GM18519 (cell line): ENCODE results near the gene SLC17A9.
A peak's percentile ranks its signal among the peaks of the same experiment; 100 is the strongest.

Source experiments
- ATAC-seq: cut with Tn5 transposase; IDR thresholded peaks from one replicate; pipeline ENCODE4 v1.9.1; 2021; ENCODE audit warnings: mild to moderate bottlenecking, moderate library complexity; ENCODE audit not compliant: unreplicated experiment, low FRiP score

The SLC17A9 gene

DNA sequence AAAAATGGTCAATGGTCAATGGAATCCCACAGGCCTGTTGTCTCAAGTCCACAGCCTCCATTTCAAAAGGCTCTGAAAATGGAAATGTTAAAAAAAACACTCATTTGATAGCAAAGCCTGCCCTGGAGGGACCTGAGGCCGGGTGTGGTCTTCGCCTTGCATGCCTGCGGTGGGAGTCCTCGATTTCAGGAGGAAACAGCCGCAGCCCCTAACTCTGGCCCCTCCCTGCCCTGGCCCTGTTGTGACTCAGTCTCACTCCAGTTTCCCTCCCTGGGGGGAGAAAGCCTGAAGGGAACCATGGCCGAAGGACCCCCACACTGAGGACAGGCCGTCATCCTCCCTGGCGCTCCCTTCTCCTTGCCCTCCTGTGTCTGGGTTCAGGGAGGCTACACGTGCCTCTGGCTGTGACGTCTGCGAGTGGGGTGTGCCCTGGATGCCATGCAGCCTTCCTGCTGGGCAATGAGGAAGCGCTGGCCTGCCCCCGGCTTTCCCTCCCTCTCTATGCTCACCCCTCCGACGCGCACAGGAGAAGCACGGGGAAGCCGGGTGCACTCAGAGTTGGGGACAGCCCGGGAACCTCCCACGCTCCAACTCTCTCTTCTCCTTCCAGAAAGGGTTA, 45.0 kb downstream of the SLC17A9 start:
- no peak for ATAC-seq

DNA sequence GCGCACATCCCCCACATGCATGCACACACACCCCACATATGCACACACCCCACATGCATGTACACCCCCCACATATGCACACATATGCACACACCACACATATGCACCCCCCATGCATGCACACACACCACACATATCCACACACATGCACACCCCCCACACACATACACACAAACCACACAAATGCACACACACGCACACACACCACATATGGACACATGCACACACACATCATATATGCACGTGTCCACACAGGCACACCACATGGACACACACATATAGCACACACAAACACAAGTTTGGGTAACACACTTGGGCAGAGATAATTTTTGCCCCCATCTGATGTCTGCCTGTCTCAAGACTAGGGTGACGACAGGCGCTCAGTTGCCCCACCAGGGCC, 45.9 kb downstream of the SLC17A9 start:
- no peak for ATAC-seq

DNA sequence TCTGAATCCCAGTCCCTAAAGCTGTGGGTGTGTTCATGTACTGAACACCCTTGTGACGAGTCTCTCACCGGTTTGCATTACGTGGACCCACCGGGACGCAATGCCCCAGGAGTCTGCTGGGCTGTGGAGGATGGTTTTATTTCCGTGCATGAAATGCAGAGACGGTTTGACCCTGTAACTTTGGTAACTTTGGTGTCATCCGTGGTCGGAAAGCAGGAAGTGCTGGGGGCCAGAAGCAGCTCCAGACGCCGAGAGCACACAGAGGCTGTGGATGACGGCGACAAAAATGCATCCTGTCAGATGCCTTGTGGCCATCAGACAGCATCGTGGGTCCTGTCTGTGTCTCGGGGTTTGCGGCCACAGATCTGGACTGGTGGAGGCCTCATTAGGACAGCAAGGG, 47.1 kb downstream of the SLC17A9 start:
- no peak for ATAC-seq

DNA sequence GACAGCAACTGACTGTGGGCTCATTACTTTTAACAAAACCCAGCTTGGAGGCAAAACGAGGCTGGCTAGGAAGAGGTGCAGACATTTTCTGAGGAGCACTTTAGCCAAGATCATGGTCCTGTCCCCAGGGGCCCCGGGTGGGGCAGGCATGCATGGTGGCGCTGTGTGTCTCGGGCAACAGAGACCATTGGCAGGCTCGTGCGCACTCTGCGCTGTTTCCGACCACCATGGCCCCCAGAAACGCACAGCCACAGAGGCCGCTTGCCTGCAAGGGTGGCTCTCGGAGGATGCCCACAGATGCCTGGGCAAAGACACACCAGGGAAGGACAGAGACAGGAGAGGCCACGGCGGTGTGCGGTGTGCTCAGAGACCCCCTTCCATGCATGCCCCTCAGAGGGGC, 47.5 kb downstream of the SLC17A9 start:
- no peak for ATAC-seq

DNA sequence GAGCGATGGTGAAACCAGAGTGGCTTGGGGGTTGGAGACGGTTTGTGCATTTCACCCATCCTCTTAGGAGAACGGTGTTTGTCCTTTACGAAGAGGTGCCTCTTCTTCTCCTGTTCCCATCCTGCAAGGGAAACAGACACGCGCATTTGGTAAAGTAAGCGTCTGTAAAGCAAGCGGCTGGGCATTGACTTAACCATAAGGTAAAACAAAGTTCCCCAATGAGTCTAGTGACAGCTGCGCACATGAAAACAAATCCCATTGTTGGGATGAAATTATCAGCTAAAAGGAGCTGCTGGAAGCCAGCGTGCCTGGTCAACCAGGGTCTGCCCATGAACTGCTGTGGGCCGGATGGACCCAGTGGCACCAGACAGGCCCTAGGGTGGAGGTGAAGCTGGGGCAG, 48.4 kb downstream of the SLC17A9 start:
- ATAC-seq = no peak

DNA sequence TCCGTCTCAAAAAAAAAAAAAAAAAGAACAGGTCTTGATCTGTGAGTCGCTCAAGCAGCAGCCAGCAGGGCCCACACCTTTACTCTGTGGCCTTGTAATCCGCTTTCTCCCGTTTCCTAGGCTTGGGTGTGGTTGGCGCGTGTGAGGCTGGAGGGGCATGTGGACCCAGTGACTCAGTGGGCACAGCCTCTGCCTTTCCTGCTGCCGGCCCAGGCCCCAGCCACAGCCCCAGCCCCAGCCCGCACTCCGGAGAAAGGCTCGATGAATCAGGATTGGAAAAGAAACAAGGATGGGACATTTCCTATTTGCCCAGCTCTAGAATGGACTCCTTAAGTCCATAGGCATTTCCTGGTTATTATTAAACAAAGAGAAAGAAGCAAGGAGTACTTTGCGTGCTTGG, 50.0 kb downstream of the SLC17A9 start:
- no peak for ATAC-seq

DNA sequence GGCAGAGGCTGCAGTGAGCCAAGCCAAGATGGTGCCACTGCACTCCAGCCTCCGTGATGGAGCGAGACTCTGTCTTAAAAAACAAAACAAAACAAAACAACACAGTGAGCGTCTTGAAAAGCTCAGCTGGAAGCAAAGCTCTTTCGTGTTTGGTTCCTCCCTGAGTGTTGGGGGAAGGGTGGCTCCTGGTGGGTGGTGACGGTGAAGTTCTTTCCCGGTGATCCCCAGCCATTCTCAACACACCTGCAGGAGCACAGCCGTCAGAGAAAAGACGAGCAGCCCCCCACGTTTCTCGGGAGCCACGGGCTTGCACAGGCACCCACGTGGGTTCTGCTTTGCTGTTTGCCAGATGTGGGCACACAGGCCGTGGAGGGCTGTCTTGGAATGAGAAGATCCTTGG, 51.0 kb downstream of the SLC17A9 start:
- no peak for ATAC-seq

DNA sequence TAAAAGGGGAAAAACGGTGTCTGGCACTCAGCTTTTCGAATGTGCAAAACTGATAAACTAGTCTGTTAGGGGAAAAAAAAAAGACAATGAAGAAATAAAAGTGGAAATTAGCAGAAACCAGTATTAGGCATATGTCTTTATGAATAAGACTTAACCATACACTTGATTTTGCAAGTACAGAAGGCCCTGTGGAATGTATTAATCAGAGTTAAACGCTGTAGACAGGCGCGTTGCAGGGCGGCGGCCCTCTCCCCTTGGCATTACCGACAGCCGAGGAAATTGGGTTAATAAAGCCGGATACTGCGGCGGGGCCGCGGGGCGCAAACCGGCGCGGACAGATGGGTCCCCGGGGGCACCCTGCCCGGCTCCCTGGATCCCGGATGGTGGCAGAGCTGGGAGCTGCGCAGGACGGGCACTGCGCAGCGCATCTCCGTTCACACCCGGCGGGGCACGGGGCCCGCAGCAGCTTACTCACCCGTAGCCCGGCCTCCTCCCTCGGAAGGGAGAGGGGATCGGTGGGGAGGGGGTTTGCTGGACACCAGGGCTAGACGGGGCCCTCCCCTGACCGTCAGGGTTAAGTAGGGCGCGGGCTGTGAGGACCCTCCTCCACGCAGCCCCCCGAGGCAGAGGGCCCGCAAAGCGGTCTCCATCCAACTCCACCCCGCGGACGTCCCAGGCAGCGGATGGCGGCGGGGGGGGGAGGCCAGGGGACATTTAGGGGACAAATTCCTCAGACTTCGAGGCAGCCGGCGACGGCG, 52.3 kb downstream of the SLC17A9 start:
- no peak for ATAC-seq

DNA sequence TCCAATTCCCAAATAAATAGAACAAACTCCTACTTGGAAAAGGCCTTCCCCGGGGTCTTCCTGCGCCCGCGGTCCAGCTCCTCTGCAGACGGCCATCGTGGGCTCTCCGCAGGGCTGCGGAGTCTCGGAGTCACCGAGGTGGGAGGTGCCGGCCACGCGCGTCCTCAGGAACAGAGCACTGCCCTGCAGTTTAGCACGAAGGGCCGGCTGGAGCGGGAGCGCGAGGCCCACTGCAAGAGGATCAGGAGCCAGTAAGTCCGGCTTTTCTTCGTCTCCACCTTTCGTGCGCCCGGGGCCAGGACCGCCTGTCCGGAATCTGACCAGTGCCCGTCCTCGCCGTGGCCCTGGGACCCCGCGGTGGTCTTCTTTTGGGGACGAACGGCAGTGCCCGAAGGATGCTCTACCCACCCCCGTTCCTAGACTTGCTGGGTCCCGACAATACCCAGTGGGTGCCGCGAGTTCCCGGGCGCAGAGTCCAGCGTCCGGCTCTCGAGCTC, 52.9 kb downstream of the SLC17A9 start:
- no peak for ATAC-seq

DNA sequence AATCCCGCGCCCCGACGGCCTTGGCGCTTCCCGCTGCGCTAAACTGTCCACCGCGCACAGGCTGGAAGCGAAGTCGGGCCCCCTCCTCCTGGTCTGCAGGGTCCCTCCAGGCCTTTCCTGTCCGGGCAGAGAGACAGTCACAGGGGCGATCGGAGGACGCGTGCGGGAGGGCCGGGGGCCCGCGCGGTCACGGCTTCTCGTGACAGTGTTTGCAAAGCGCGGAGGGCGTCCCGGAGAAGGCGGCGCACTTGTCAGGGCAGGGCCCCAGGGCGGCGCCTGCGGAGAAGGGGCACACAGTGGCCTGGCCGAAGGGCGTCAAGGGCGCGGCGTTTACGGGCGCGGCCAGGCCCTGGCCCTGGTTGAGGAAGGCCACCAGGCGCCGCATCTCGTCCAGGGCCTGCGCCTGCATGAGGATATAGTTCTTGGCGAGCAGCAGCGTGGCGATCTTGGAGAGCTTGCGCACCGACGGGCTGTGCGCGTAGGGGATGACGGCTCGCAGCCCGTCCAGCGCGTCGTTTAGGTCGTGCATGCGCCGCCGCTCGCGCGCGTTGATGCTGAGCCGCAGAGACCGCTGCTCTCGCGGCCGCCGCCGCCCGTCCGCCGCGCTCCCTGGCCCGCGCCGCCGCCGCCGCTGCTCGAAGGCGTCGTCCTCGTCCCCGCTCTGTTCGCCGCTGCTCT, 53.5 kb downstream of the SLC17A9 start:
- no peak for ATAC-seq

DNA sequence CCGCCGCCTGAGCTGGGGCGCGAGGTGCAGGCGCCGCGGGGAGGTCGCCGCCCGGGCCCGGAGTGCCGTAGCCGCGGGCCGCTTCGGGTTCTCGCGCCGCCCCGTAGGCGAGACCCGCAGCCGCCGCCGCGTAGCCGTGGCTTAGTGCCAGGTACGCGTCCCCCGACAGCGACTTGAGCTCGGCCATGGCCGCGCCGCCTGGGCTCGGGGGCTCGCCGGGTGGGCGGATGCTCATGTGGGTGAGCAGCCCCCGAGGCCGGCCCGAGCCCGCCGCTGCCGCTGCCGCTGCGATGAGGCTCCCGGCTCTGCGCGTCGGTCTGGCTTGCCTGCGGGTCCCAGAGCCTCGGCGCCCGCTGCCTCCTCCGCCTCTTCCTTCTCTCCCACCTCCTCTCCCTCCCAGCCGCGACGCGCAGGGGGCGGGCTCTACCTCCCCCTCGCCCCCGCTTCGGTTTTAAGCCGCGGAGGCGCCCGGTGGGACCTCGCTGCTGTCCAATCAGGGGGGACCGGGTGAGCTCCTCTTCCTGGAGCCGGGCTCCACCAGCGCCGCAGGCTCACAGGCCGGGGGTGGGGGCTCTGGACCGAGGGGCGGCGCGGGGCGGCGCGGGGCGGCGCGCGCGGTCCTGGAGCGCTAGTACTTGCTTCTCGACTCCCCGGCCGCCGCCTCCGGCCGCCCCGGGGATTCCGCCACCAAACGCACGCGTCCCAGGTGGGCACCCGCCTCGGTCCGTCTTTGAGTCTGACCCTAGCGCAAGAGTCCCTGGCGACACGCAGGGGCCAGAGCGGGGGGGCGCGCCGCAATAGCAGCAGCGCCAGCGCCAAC, 54.2 kb downstream of the SLC17A9 start, which contains the start of gene BHLHE23:
Gene BHLHE23 (minus strand): TSS at position 425 of the 820 bp plus-strand sequence. CDS start 190 bp downstream, at position 235.
- ATAC-seq = no peak

DNA sequence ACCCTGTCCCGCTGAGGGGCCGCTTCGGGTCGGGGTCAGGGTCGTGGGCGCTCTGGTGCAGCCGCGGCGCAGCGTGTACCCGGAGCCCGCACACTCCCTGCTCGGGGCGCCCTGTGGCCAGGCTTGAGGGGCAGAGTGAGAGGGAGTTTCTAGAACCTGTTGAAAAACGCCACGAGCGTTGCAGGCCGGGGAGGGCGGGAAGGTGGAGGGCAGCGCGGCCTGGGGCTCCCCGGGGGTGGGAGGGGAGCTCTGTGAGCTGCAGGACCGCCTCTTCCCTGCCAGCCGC, 54.8 kb downstream of the SLC17A9 start:
- no peak for ATAC-seq

DNA sequence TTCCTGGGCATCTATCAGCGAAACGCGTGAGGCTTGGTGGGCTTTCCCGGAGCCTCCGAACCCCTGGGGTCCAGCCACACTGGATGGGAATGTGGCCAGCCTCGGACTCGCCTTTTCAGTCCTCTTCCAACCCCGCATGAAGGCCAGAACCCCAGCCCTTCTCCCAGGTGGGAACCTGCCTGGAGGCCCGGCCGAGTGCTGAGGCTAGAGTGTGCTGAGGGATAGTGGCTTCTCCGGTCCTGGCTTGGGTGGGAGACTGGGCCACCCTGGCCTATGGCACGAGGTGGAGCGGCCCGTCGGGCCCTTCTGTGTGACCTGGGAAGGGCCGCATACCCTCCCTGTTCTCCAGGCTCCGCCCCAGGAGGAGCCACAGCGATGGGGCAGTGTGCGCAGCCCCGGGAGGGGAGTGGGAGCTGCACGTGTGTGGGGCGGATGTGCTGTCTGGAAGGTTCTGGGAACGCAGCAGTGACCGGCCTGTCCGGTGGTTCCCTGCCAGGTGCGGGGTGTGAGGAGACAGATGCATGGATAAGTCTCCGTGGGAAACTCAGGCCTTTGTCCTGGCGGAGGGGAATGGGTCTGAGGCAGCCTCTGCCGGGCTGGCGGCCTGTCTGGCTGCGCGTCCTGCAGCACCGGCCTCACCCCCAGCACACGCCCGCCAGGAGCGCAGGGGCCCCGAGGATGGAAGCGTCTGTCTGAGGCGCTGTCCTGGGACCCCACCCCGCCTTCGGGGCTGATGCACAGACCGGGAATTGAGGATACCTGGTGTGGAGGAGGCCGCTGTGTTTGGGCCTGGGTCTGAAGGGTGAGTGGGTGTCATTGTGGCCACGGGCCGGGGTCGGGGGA, 55.4 kb downstream of the SLC17A9 start:
- no peak for ATAC-seq

DNA sequence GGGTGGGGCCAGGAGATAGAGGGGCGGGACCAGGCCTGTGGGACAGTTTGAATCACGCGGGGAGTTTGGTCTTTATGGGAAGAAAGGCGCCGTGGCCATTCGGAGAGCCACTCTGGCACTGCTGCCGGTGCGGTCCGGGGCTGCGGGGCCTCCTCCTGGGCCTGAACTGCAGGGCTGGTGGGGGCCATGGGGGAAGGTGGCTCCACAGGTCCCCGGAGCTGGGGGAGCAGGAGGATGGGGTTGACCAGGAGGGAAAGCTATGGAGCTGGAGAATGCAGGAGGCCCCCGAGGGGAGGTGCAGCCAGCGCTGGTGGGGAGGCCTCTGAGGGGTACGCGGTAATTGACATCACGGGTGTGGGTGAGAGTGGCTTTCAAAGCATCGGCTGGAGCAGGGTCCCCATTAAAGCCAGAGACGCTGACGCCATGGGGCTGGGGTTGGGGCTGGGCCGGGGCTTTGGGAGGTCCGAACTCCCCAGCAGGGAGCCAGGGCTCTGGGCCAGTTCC, 56.1 kb downstream of the SLC17A9 start:
- ATAC-seq = no peak

DNA sequence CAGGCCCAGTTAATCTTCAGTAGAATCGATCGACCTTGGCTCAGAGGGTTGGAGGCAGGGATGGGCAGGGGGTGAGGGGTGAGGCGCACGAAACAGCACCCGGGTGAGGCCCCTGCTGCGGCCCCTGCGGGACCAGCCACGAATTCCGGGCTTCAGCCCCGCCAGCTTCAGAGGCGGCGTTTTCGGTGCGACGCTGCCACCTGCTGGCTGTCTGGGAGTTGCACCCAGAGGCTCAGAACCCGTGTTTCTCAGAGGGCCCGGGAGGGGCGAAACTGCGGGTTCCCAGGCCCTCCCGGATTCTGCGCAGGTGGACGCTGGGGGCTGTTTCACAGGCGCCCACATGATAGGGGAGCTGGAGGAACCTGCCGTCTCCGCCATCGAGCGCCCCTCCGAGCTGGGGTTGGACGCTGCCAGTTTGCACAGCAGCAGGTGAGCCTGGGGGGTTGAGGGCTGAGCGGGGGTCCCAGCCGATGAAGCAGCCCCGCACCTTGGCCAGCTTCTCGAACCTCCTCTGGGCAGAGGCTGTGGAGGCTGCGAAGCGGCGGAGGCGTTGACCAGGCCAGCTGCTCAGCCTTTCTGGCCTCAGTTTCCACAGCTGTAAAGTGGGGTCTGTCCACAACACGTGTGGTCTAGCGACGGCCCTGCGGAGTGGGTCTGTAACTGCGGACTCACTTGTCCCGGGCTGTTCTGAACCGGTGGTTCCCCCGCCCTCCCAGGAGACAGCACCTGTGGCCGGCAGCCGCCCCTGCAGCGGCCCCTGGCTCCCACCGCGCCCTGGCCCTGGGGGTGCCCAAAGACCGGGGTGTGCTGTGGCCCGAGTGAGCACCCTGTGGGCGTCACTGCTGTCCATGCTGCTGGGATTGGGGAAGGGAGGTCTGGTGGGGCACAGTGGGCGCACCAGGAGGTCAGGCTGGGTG, 56.8 kb downstream of the SLC17A9 start:
- peak; percentile 32 for ATAC-seq

DNA sequence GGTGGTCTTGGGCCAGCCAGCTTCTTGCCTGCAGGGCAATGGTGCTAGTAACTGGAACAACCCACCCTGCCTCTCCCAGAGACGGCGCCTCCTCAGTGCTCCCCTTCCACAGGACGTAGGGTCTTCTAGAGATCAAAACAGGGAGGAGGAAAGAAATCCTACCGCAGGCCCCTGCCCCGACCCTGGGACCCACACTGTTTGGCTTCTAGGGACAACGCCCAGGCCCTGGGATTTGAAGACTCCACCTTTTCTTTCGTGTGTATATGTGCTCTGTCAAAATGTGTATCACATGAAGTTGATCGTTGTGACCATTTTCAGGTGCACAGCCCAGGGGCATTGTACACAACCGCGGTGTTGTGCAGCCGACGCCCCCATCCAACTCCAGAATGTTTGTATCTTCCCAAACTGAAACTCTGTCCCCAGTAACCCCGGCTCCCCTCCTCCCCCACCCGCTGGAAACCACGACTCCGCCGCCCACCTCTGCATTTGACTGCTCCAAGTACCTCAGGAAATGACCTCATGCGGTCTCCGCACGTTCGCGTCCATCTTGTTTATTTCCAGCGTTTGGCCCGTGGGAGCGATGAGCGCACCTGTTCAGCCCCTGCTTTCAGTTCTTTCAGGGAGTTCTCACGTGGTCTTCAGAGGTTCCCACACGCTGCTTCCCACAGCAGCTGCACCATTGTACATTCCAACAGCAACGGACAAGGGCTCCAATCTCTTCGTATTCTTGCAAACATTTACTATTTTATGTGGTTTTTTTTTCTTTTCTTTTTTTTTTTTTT, 57.7 kb downstream of the SLC17A9 start:
- peak; percentile 39 for ATAC-seq

DNA sequence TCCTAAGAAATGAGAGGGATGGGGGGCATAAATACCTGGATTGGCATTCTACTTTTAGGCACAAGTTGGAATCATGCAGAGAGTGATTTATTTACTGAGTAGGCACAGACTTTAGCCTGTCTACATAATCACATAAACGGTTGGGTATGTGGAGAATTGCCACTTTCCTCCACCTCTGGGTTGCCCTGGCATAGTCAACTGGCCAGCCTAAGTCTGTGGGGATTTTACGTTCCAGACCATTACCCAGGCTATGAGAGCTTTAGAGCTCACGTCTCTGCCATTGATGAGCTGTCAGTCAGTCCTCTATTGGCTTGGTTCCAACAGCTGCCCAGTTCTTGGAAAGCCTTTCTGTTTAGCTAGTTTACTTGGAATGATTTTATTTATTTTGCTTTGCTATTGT, 59.3 kb downstream of the SLC17A9 start:
- ATAC-seq = no peak

DNA sequence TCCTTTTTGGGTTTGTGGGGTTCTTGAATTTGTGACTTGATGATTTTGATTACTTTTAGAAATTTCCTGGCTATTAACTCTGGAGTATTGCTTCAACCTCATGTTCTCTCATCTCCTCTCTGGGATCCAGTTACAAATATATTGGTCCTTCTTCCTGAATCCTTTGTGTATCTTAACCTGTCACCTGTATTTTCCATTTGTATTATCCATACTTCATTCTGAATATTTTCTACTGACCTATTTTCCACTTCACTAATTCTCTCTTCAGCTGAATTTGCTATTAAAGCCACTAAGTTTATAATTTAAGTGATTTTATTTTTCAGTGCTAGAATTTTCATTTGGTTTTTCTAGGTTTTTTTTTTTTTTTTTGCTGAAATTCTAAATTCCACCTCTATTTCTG, 60.7 kb downstream of the SLC17A9 start:
- ATAC-seq = no peak
